K562 (cell line): ENCODE data around the gene ZBED4. TPM values are rescaled to one million over a fixed set of nuclear protein-coding genes. Genes with fewer than 3 reads are reported as not detected.

Source experiments
- ATAC-seq: fragments of 200-7000 bp; cut with Tn5 transposase; 3 replicates; pipeline ENCODE4 v1.9.1; 2020; ENCODE audit warnings: moderate library complexity
- BruUV-seq: library from RNA; stranded (reverse); fragments of 400-500 nt; replicated peaks from 2 replicates; lab custom pipeline; 2021; lab: Mats Ljungman, UMichigan
- CTCF ChIA-PET: fragments of 300-600 bp; formaldehyde crosslinking; extraction: SDS; loops from one replicate; lab custom pipeline; 2021; ENCODE audit warnings: low intra/inter-chr PET ratio; lab: Yijun Ruan, JAX
- POLR2A ChIA-PET: fragments of 300-600, 350-650 bp; sonication (Branson Sonifier 250); formaldehyde crosslinking; extraction: SDS; loops from one replicate; lab custom pipeline; 2021; ENCODE audit warnings: antibody characterized with exemption, inconsistent platforms; lab: Yijun Ruan, JAX
- DNase-seq, 4 experiments: peaks; one replicate each; pipeline versions ENCODE4 v3.0.0 to v3.0.0-alpha.2; 2011 to 2018; ENCODE audit warnings: low spot score in 3 of 4, mixed read lengths in 3 of 4; ENCODE audit errors: extremely low read depth in 1 of 4
- FAIRE-seq: peaks from 2 replicates; lab custom pipeline; 2011; peaks lifted over from hg19 to GRCh38; lab: Jason Lieb, UNC
- H2AFZ ChIP-seq: 2 replicates; pipeline ENCODE4 v1.6.0; 2011; ENCODE audit warnings: low read depth, low read length, control low read depth, inconsistent platforms
- H3K27ac ChIP-seq: fragments of 200-600 bp; 3 replicates; pipeline ENCODE4 v1.8.0; 2011; ENCODE audit warnings: low read depth, mild to moderate bottlenecking, control low read depth, inconsistent platforms, low read length, moderate library complexity, mixed read lengths; ENCODE audit errors: extremely low read depth
- H3K27me3 ChIP-seq, 2 experiments: fragments of 300-600 bp in 1 of 2; 2 replicates in 1 of 2; 3 replicates in 1 of 2; pipeline versions ENCODE4 v1.6.0 to v1.8.0; 2011; ENCODE audit warnings: inconsistent platforms in 2 of 2, low read length in 2 of 2, mild to moderate bottlenecking in 1 of 2, mixed read lengths in 1 of 2, moderate library complexity in 1 of 2; ENCODE audit not compliant: control insufficient read depth in 2 of 2, insufficient read depth in 2 of 2
- H3K36me3 ChIP-seq: fragments of 300-600 bp; 3 replicates; pipeline ENCODE4 v1.8.0; 2011; ENCODE audit warnings: mild to moderate bottlenecking, low read length, inconsistent platforms; ENCODE audit not compliant: control insufficient read depth, insufficient read depth
- H3K4me1 ChIP-seq, 2 experiments: fragments of 200-600 bp in 1 of 2; replicated peaks in 1 of 2; 2 replicates in 1 of 2; 3 replicates in 1 of 2; pipeline versions ENCODE4 v1.5.1 to v1.8.0; 2011; ENCODE audit warnings: inconsistent platforms in 2 of 2, low read length in 2 of 2, mild to moderate bottlenecking in 1 of 2, mixed read lengths in 1 of 2, moderate library complexity in 1 of 2; ENCODE audit not compliant: control insufficient read depth in 2 of 2, insufficient read depth in 2 of 2
- H3K4me2 ChIP-seq: 2 replicates; pipeline ENCODE4 v1.6.1; 2011; ENCODE audit warnings: low read length, control low read depth, inconsistent platforms, mixed read lengths; ENCODE audit not compliant: insufficient read depth
- H3K4me3 ChIP-seq: fragments of 200-600 bp; sonication (generic), shearing (Covaris generic); 2 replicates; pipeline ENCODE4 v1.5.1; 2016; ENCODE audit warnings: control low read depth, inconsistent platforms
- H3K79me2 ChIP-seq: fragments of 200-600 bp; 3 replicates; pipeline ENCODE4 v1.8.0; 2011; ENCODE audit warnings: low read length, inconsistent platforms; ENCODE audit not compliant: control insufficient read depth, insufficient read depth
- H3K9ac ChIP-seq, 2 experiments: 2 replicates each; pipeline versions ENCODE4 v1.6.0 to v1.6.1; 2011; ENCODE audit warnings: low read depth in 2 of 2, low read length in 2 of 2, control low read depth in 1 of 2, inconsistent platforms in 1 of 2, mild to moderate bottlenecking in 1 of 2, mixed read lengths in 1 of 2; ENCODE audit not compliant: insufficient read depth in 1 of 2
- H3K9me1 ChIP-seq: one replicate; pipeline ENCODE4 v1.6.0; 2011; ENCODE audit warnings: inconsistent platforms, mild to moderate bottlenecking, low read length, moderate library complexity; ENCODE audit not compliant: control insufficient read depth, insufficient read depth
- H3K9me3 ChIP-seq: replicated peaks from 2 replicates; pipeline ENCODE4 v1.5.1; 2011; ENCODE audit warnings: low read depth, low read length, inconsistent platforms; ENCODE audit not compliant: control insufficient read depth, insufficient read depth
- H4K20me1 ChIP-seq: replicated peaks from 2 replicates; pipeline ENCODE4 v1.6.1; 2011; ENCODE audit warnings: low read length, inconsistent platforms, mixed read lengths; ENCODE audit not compliant: control insufficient read depth, insufficient read depth
- C11orf30 ChIP-seq: fragments of 450-650 bp; IDR thresholded peaks from 2 replicates; pipeline ENCODE4 v1.6.1; 2016; ENCODE audit warnings: low read depth, mild to moderate bottlenecking
- EGR1 ChIP-seq: fragments of 450-650 bp; conservative IDR thresholded peaks from 2 replicates; pipeline ENCODE4 v1.6.1; 2017; ENCODE audit warnings: mild to moderate bottlenecking
- FOS ChIP-seq: IDR thresholded peaks from 3 replicates; pipeline ENCODE4 v1.6.1; 2011; ENCODE audit not compliant: insufficient read length; ENCODE audit errors: extremely low read depth
- HBP1 ChIP-seq: fragments of 450-650 bp; formaldehyde crosslinking; IDR thresholded peaks from 2 replicates; pipeline ENCODE4 v1.4.0; 2022; ENCODE audit warnings: missing genetic modification characterization
- HDAC1 ChIP-seq, 2 experiments: fragments of 450-650 bp; IDR thresholded peaks; 2 replicates each; pipeline ENCODE4 v1.6.1; 2016 to 2017; ENCODE audit warnings: inconsistent platforms in 1 of 2, mild to moderate bottlenecking in 1 of 2, moderate library complexity in 1 of 2
- MYBL2 ChIP-seq, 2 experiments: fragments of 450-650 bp in 1 of 2; sonication (generic) in 1 of 2; formaldehyde crosslinking in 1 of 2; IDR thresholded peaks; 2 replicates each; pipeline versions ENCODE4 v1.6.1 to v1.8.1; 2017 to 2022; ENCODE audit warnings: borderline replicate concordance in 1 of 2, inconsistent platforms in 1 of 2, low read depth in 1 of 2, mild to moderate bottlenecking in 1 of 2, missing genetic modification reagents in 1 of 2, moderate library complexity in 1 of 2
- NCOA4 ChIP-seq: fragments of 450-650 bp; IDR thresholded peaks from 2 replicates; pipeline ENCODE4 v1.6.1; 2018; ENCODE audit warnings: mild to moderate bottlenecking; ENCODE audit not compliant: partially characterized antibody
- NFIX ChIP-seq: fragments of 250-450 bp; sonication (Bioruptor Pico); IDR thresholded peaks from 2 replicates; pipeline ENCODE4 v1.4.0; 2020; ENCODE audit warnings: low read depth, mild to moderate bottlenecking, moderate library complexity
- RHOXF2B ChIP-seq: fragments of 250-450 bp; sonication (Bioruptor Pico); conservative IDR thresholded peaks from 2 replicates; pipeline ENCODE4 v1.5.1; 2021
- SAFB2 ChIP-seq: fragments of 200-400 bp; formaldehyde crosslinking; IDR thresholded peaks from 2 replicates; pipeline ENCODE4 v1.6.1; 2018; ENCODE audit warnings: borderline replicate concordance, low read length, low read depth, moderate library complexity; ENCODE audit not compliant: severe bottlenecking
- ZNF239 ChIP-seq: fragments of 250-450 bp; sonication (Bioruptor Pico); IDR thresholded peaks from 2 replicates; pipeline ENCODE4 v1.4.0; 2020; ENCODE audit warnings: mild to moderate bottlenecking
- ZNF655 ChIP-seq: fragments of 250-450 bp; sonication (Bioruptor Pico); IDR thresholded peaks from 2 replicates; pipeline ENCODE4 v1.5.0; 2021
- ZNF764 ChIP-seq: fragments of 250-450 bp; sonication (Bioruptor Pico); IDR thresholded peaks from 2 replicates; pipeline ENCODE4 v1.4.0; 2020; ENCODE audit warnings: low read depth, mild to moderate bottlenecking, moderate library complexity
- WGBS: fragments of 100-300 bp; shearing (Covaris generic); methylation state at CpG from one replicate; pipeline ENCODE4 v1.1.6; 2016; ENCODE audit warnings: low coverage, mixed read lengths; ENCODE audit not compliant: insufficient coverage; ENCODE audit errors: missing lambda C conversion rate; 5-methylcytosine and 5-hydroxymethylcytosine counted together
- in situ Hi-C: fragments of 300-500 bp; cut with MboI; formaldehyde crosslinking; loops from 4 replicates; pipeline ENCODE4 v1.15.0; 2018; ENCODE audit warnings: inconsistent platforms, mixed read lengths
- intact Hi-C: fragments of 100-400 bp; cut with micrococcal nuclease; formaldehyde crosslinking; loops from 2 replicates; pipeline ENCODE4 v1.14.2; 2022
- polyA plus RNA-seq, 8 experiments: library from polyadenylated mRNA; depleted of rRNA in 4 of 8; stranded (reverse) in 5 of 8; unstranded in 3 of 8; fragments of >200 nt; fragmentation: Nextera tagmentation in 2 of 8; fragmentation: Illumina TruSeq in 1 of 8; extraction: Ambion mirVana in 2 of 8; extraction: Trizol in 1 of 8; gene quantifications; 2 replicates each; pipeline versions ENCODE4 v1.2.1 to v1.2.3, GENCODE V29; 2011 to 2014; ENCODE audit warnings: inconsistent platforms in 1 of 8, missing spikeins in 1 of 8
- total RNA-seq, 7 experiments: library from RNA; depleted of rRNA in 6 of 7; stranded (reverse); fragments of >200 nt in 6 of 7; fragmentation: Illumina TruSeq in 2 of 7; extraction: Trizol in 2 of 7; gene quantifications; 2 replicates each; pipeline versions ENCODE4 v1.2.1 to v1.2.3, GENCODE V29; 2011 to 2021; ENCODE audit warnings: low replicate concordance in 1 of 7

Gene ZBED4
- total and polyA plus RNA-seq, 9 of the 15 experiments (the other 6 are each of a cell fraction or from before 2014, with no cell fraction given): 1.5 to 16.8 (median 7.4) TPM

- intact Hi-C loops: no loop called here
- Histone ChIP-seq H3K9me1 (no peaks in the 10 kb centered on the region), H3K4me2 (no peak overlapping the region), H2AFZ (no peak overlapping the region), H3K4me1 (peaks cover 0 to 4% of the 10 kb centered on the region in 2 experiments; a peak in 1 of 5 replicates), H3K4me3 (no peak overlapping the region), H3K27ac (no peak overlapping the region), H4K20me1 (no peaks in the 10 kb centered on the region), H3K9ac (no peak overlapping the region), H3K9me3 (peaks cover 7% of the 10 kb centered on the region), H3K27me3 (no peaks in the 10 kb centered on the region), H3K36me3 (peaks cover 56% of the 10 kb centered on the region; the same call in 2 of the 3 replicates), H3K79me2 (peaks cover 26% of the 10 kb centered on the region)
- FAIRE-seq (no peak), DNase-seq (no peak), ATAC-seq (no peak)
- in situ Hi-C loops: no loop called here
- TF ChIP-seq C11orf30 (no peak), FOS (no peak), MYBL2 (IDR thresholded peaks at IDR 0.05; ENCODE audit: low read depth) (no peak), MYBL2 (CRISPR knock-in tag; IDR thresholded peaks at IDR 0.05; ENCODE audit: borderline replicate concordance) (no peak)
- ChIA-PET POLR2A (interaction anchor here (0.6 kb wide), 1 partner anchor 58 kb away, joined by 3 read pairs; no protein-coding TSS in a partner anchor), CTCF (no interaction called here)
- 97% methylated on average over 10 of the region's 31 CpGs for WGBS
- BruUV-seq: no TSS peak
Observed at GRCh38 chr22:49884503-49885260, 31.0 kb downstream of the ZBED4 start.

GRCh38 chr22:49885281-49885680 is 31.6 kb downstream of the ZBED4 start:
- POLR2A ChIA-PET: no interaction called here
- Histone ChIP-seq H3K27ac (no peak overlapping the region), H3K9ac (no peak overlapping the region), H4K20me1 (no peaks in the 10 kb centered on the region), H3K36me3 (peaks cover 56% of the 10 kb centered on the region; the same call in 2 of the 3 replicates), H3K9me3 (peaks cover 7% of the 10 kb centered on the region), H3K79me2 (peaks cover 21% of the 10 kb centered on the region), H3K27me3 (no peaks in the 10 kb centered on the region), H2AFZ (no peak overlapping the region), H3K9me1 (no peaks in the 10 kb centered on the region), H3K4me3 (no peak overlapping the region), H3K4me1 (peaks cover 0 to 1% of the 10 kb centered on the region in 2 experiments; a peak in 1 of 5 replicates), H3K4me2 (no peak overlapping the region)
- intact Hi-C loops (no loop called here), in situ Hi-C loops (no loop called here)
- no TSS peak for BruUV-seq
- DNase-seq: no peak
- no peak for FAIRE-seq
- CTCF ChIA-PET: no interaction called here
- ATAC-seq: no peak
- 98% methylated on average over 15 of the region's 17 CpGs for WGBS
- no peak for TF ChIP-seq NFIX (CRISPR knock-in tag)
- TF ChIP-seq HDAC1 (IDR thresholded peaks at IDR 0.05): no peak
- no peak for TF ChIP-seq EGR1
- TF ChIP-seq HBP1: no peak
- TF ChIP-seq RHOXF2B (CRISPR knock-in tag): no peak
- TF ChIP-seq SAFB2: no peak
- TF ChIP-seq ZNF655 (CRISPR knock-in tag): no peak
- TF ChIP-seq ZNF764 (CRISPR knock-in tag): no peak
- TF ChIP-seq NCOA4: no peak
- no peak for TF ChIP-seq ZNF239
